H1 (cell line): Measurements from ENCODE around the gene RGS9BP. TPM values are rescaled to one million over a fixed set of nuclear protein-coding genes. Genes with fewer than 3 reads are reported as not detected.
"Not testable (repeated sequence)": the region's sequence is repeated elsewhere in the genome, so short reads cannot be mapped to it uniquely, and the experiment has no call there.

Experiments
- CTCF ChIA-PET: fragments of 300-600 bp; sonication (Branson Sonifier 250); formaldehyde crosslinking; loops from one replicate; lab custom pipeline; 2021; ENCODE audit not compliant: partially characterized antibody; lab: Charles Lee
- POLR2A ChIA-PET: fragments of 300-600 bp; sonication (Branson Sonifier 250); formaldehyde crosslinking; loops from one replicate; lab custom pipeline; 2021; ENCODE audit warnings: inconsistent platforms; ENCODE audit not compliant: partially characterized antibody; lab: Charles Lee
- DNase-seq, 2 experiments: peaks; one replicate each; pipeline versions ENCODE4 v3.0.0 to v3.0.0-alpha.2; 2010 to 2022; ENCODE audit warnings: low spot score in 2 of 2, low read depth in 1 of 2, mixed read lengths in 1 of 2
- FAIRE-seq: peaks from 2 replicates; lab custom pipeline; 2011; peaks lifted over from hg19 to GRCh38; lab: Jason Lieb, UNC
- H2AFZ ChIP-seq: 2 replicates; pipeline ENCODE4 v1.8.1; 2012; ENCODE audit warnings: low read length, inconsistent platforms
- H2AK5ac ChIP-seq: 2 replicates; pipeline ENCODE4 v1.6.1; 2013; ENCODE audit warnings: low read depth, low read length
- H2BK120ac ChIP-seq: replicated peaks from 2 replicates; pipeline ENCODE3; 2013; ENCODE audit warnings: low read depth, low read length, inconsistent platforms
- H2BK12ac ChIP-seq: 2 replicates; pipeline ENCODE4 v1.6.1; 2013; ENCODE audit warnings: low read depth, low read length
- H2BK15ac ChIP-seq: 2 replicates; pipeline ENCODE4 v1.6.1; 2013; ENCODE audit warnings: low read length
- H2BK20ac ChIP-seq: 2 replicates; pipeline ENCODE4 v1.6.1; 2013; ENCODE audit warnings: low read length
- H2BK5ac ChIP-seq: 2 replicates; pipeline ENCODE4 v1.6.1; 2013; ENCODE audit warnings: low read depth, low read length
- H3K14ac ChIP-seq: 2 replicates; pipeline ENCODE4 v1.6.1; 2013; ENCODE audit warnings: inconsistent platforms; ENCODE audit not compliant: insufficient read length
- H3K18ac ChIP-seq: 2 replicates; pipeline ENCODE4 v1.6.1; 2013; ENCODE audit warnings: low read length; ENCODE audit errors: extremely low read depth
- H3K23ac ChIP-seq: 2 replicates; pipeline ENCODE4 v1.6.1; 2013; ENCODE audit warnings: inconsistent platforms; ENCODE audit not compliant: insufficient read length
- H3K23me2 ChIP-seq: 2 replicates; pipeline ENCODE4 v1.6.1; 2013; ENCODE audit warnings: low read depth, low read length
- H3K27ac ChIP-seq: 2 replicates; pipeline ENCODE4 v1.6.1; 2011; ENCODE audit warnings: low read depth, low read length, inconsistent platforms
- H3K27me3 ChIP-seq, 4 experiments: replicated peaks in 1 of 4; 1 replicate in 1 of 4; 2 replicates in 3 of 4; pipeline versions ENCODE4 v1.6.1 to v1.8.1; 2011 to 2013; ENCODE audit warnings: low read length in 3 of 4, mild to moderate bottlenecking in 3 of 4, inconsistent platforms in 2 of 4, mixed read lengths in 2 of 4, moderate library complexity in 1 of 4; ENCODE audit not compliant: control insufficient read depth in 3 of 4, insufficient read depth in 3 of 4; ENCODE audit errors: extremely low read depth in 1 of 4
- H3K36me3 ChIP-seq, 4 experiments: 2 replicates each; pipeline versions ENCODE4 v1.6.1 to v1.8.1; 2011 to 2013; ENCODE audit warnings: mild to moderate bottlenecking in 4 of 4, low read length in 3 of 4, moderate library complexity in 2 of 4, control low read depth in 1 of 4, inconsistent platforms in 1 of 4; ENCODE audit not compliant: insufficient read depth in 4 of 4, control insufficient read depth in 2 of 4
- H3K4ac ChIP-seq: replicated peaks from 2 replicates; pipeline ENCODE3; 2013; ENCODE audit warnings: low read length, low read depth, mixed read lengths, inconsistent platforms; ENCODE audit not compliant: insufficient read length
- H3K4me1 ChIP-seq, 4 experiments: replicated peaks in 1 of 4; 1 replicate in 1 of 4; 2 replicates in 3 of 4; pipeline versions ENCODE4 v1.6.1 to v1.8.1; 2011 to 2013; ENCODE audit warnings: low read length in 3 of 4, inconsistent platforms in 2 of 4, mixed read lengths in 1 of 4; ENCODE audit not compliant: insufficient read depth in 4 of 4, control insufficient read depth in 3 of 4
- H3K4me2 ChIP-seq, 2 experiments: 2 replicates each; pipeline versions ENCODE4 v1.6.1 to v1.8.1; 2011 to 2013; ENCODE audit warnings: low read depth in 2 of 2, low read length in 2 of 2, control low read depth in 1 of 2, inconsistent platforms in 1 of 2, mild to moderate bottlenecking in 1 of 2; ENCODE audit not compliant: insufficient read depth in 1 of 2
- H3K4me3 ChIP-seq, 4 experiments: fragments of 200-600, 300-600 bp in 1 of 4; sonication (generic), shearing (Covaris generic), sonication (Bioruptor Twin) in 1 of 4; 2 replicates each; pipeline versions ENCODE4 v1.5.1 to v1.8.1; 2011 to 2016; ENCODE audit warnings: low read length in 4 of 4, low read depth in 3 of 4, control low read depth in 2 of 4, inconsistent platforms in 2 of 4, mild to moderate bottlenecking in 2 of 4, mixed read lengths in 1 of 4, moderate library complexity in 1 of 4; ENCODE audit not compliant: insufficient read depth in 2 of 4; ENCODE audit errors: extremely low read depth in 1 of 4
- H3K56ac ChIP-seq: replicated peaks from 2 replicates; pipeline ENCODE3; 2013; ENCODE audit warnings: low read depth, mild to moderate bottlenecking, mixed read lengths, low read length, inconsistent platforms; ENCODE audit not compliant: insufficient read length
- H3K79me1 ChIP-seq: 2 replicates; pipeline ENCODE4 v1.6.1; 2013; ENCODE audit warnings: low read depth, low read length, control low read depth
- H3K79me2 ChIP-seq, 2 experiments: 2 replicates each; pipeline versions ENCODE4 v1.6.1 to v1.8.1; 2012 to 2013; ENCODE audit warnings: low read length in 2 of 2, mild to moderate bottlenecking in 2 of 2, inconsistent platforms in 1 of 2; ENCODE audit not compliant: insufficient read depth in 2 of 2, control insufficient read depth in 1 of 2
- H3K9ac ChIP-seq, 4 experiments: replicated peaks in 1 of 4; 1 replicate in 1 of 4; 2 replicates in 3 of 4; pipeline versions ENCODE4 v1.6.1 to v1.8.1; 2011 to 2013; ENCODE audit warnings: low read depth in 3 of 4, low read length in 3 of 4, control low read depth in 2 of 4, mild to moderate bottlenecking in 2 of 4, moderate library complexity in 2 of 4, inconsistent platforms in 1 of 4; ENCODE audit errors: extremely low read depth in 1 of 4
- H3K9me3 ChIP-seq, 2 experiments: 2 replicates each; pipeline versions ENCODE4 v1.6.1 to v1.8.1; 2012 to 2013; ENCODE audit warnings: mild to moderate bottlenecking in 2 of 2, moderate library complexity in 2 of 2, control low read depth in 1 of 2, inconsistent platforms in 1 of 2, low read depth in 1 of 2, low read length in 1 of 2, mixed read lengths in 1 of 2; ENCODE audit not compliant: insufficient read depth in 2 of 2
- H4K20me1 ChIP-seq, 2 experiments: replicated peaks in 1 of 2; 2 replicates each; pipeline versions ENCODE3 to v1.8.1; 2011 to 2013; ENCODE audit warnings: inconsistent platforms in 2 of 2, low read length in 2 of 2, mild to moderate bottlenecking in 1 of 2; ENCODE audit not compliant: insufficient read depth in 2 of 2, control insufficient read depth in 1 of 2
- H4K5ac ChIP-seq: 2 replicates; pipeline ENCODE4 v1.6.1; 2013; ENCODE audit warnings: low read length, low read depth, mixed read lengths, inconsistent platforms; ENCODE audit not compliant: insufficient read length
- H4K8ac ChIP-seq: 2 replicates; pipeline ENCODE4 v1.8.0; 2013; ENCODE audit warnings: mild to moderate bottlenecking, moderate library complexity, low read length, inconsistent platforms; ENCODE audit not compliant: insufficient read depth; ENCODE audit errors: extremely low read depth
- H4K91ac ChIP-seq: replicated peaks from 2 replicates; pipeline ENCODE3; 2013; ENCODE audit warnings: low read length, mixed read lengths, inconsistent platforms; ENCODE audit not compliant: insufficient read length
- WGBS, 2 experiments: shearing (Covaris generic) in 1 of 2; methylation state at CpG; one replicate each; pipeline versions ENCODE4 v1.1.6 to v1.1.7; 2013 to 2015; ENCODE audit warnings: low lambda C conversion rate in 2 of 2, mixed read lengths in 2 of 2, inconsistent platforms in 1 of 2, low coverage in 1 of 2, missing lambda C conversion rate in 1 of 2; ENCODE audit not compliant: insufficient replicate concordance in 2 of 2, insufficient coverage in 1 of 2, insufficient read length in 1 of 2; ENCODE audit errors: extremely low coverage in 1 of 2, missing lambda C conversion rate in 1 of 2; 5-methylcytosine and 5-hydroxymethylcytosine counted together
- polyA plus RNA-seq, 7 experiments: library from polyadenylated mRNA; depleted of rRNA in 3 of 7; stranded (reverse) in 5 of 7; unstranded in 2 of 7; fragments of >200 nt in 5 of 7; fragments of 200-250 nt in 2 of 7; gene quantifications; 1 replicate in 5 of 7; 2 replicates in 1 of 7; 4 replicates in 1 of 7; pipeline versions ENCODE4 v1.2.1 to v1.2.3, GENCODE V29; 2011 to 2013; ENCODE audit warnings: missing spikeins in 2 of 7, mixed read lengths in 2 of 7
- total RNA-seq: library from RNA; stranded (reverse); fragmentation: NEBNext Ultra II Directional; extraction: Animal tissue kit (Norgen Biotek cat#: 25700); gene quantifications from 2 replicates; pipeline ENCODE4 v1.2.1, GENCODE V29; 2021

RGS9BP gene
- total and polyA plus RNA-seq, 2 of the 8 experiments (the other 6 are each of a cell fraction or from before 2014, with no cell fraction given), result 0.11 to 0.26 TPM

- H2BK120ac ChIP-seq, H3K18ac ChIP-seq, H2BK12ac ChIP-seq, H3K4ac ChIP-seq, H3K79me2 ChIP-seq, H3K79me1 ChIP-seq, H2AK5ac ChIP-seq, H3K23me2 ChIP-seq, H3K4me1 ChIP-seq, H4K5ac ChIP-seq, H3K56ac ChIP-seq, H2BK15ac ChIP-seq, H3K9me3 ChIP-seq, FAIRE-seq, H2BK5ac ChIP-seq, H3K4me3 ChIP-seq, H4K91ac ChIP-seq, H3K27me3 ChIP-seq, H4K20me1 ChIP-seq, H2AFZ ChIP-seq, H3K9ac ChIP-seq, H2BK20ac ChIP-seq, H4K8ac ChIP-seq, H3K27ac ChIP-seq, H3K4me2 ChIP-seq, H3K23ac ChIP-seq, DNase-seq, H3K14ac ChIP-seq: not testable (repeated sequence)
- ChIA-PET POLR2A (interaction anchor here (0.5 to 1.1 kb wide), 3 partner anchors 21 to 265 kb away, joined by 3 read pairs; no protein-coding TSS in a partner anchor), CTCF (interaction anchor here (0.5 to 3.8 kb wide), 10 partner anchors 19 to 461 kb away, joined by 3 to 15 read pairs (median 3); no protein-coding TSS in a partner anchor)
- WGBS, 2 experiments, result 87% methylated on average over 12 of the region's 13 CpGs; no CpG with 5 or more reads in 1 of the 2 experiments
- peaks cover 0 to 14% (median 9%) of the 10 kb centered on the region in 4 experiments; a peak in 5 of 8 replicates for H3K36me3 ChIP-seq
These were observed 23.3 kb upstream of the RGS9BP start for GRCh38 chr19:32652331-32652730.
